ENCODE measurements around the gene DTX1.
"Not testable (repeated sequence)": the region's sequence is repeated elsewhere in the genome, so short reads cannot be mapped to it uniquely, and the experiment has no call there.

The DTX1 gene

DNA sequence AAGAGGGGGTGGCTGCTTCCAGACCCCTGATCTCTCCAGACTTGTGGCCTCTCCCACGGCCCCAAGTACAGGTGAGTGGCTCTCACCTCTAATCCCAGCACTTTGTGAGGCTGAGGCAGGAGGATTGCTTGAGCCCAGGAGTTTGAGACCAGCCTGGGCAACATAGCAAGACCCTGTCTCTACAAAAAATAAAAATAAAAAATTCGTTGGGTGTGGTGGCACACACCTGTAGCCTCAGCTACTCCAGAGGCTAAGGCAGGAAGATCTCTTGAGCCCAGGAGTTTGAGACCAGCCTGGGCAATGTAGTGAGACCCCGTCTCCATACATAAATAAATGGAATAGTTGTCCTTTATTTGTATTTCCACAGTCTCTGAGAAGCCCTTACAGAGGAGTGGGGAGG is 85.2 kb downstream of the DTX1 start:
- not testable (repeated sequence) for DNase-seq

DNA sequence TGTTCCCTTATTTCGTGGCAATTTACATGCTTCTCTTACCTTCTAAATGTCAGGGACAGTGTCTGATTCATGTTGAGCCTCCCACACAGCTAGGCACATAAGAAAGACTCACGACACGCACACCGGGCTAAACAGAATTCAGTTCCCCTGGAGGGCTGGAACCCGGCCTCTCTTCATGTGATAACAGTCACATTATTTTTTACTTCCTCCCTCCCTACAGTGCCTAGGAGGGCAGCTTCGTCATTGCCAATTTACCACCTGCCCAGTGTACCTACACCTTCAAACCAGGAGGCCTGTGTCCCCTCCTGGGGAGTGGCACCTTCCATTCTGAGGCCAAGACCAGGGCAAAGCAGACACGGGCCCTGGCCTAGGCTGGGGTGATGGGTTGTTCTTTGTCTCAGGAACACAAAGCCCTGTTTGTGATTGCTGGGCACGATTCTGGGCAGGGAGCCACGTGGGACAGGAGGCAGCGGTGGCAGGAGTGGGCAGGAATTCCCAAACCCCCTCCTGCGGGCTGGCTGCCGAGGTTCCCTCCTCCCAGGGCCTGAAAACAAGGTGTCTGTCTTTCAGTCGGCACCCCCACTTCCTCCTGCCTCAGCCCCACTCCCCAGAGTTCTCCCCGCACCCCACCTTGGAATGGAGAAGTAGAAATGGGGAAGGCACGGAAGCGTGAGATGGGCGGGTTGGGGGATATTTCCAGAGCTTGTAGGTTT is 85.8 kb downstream of the DTX1 start:
- DNase-seq, result no peak

DNA sequence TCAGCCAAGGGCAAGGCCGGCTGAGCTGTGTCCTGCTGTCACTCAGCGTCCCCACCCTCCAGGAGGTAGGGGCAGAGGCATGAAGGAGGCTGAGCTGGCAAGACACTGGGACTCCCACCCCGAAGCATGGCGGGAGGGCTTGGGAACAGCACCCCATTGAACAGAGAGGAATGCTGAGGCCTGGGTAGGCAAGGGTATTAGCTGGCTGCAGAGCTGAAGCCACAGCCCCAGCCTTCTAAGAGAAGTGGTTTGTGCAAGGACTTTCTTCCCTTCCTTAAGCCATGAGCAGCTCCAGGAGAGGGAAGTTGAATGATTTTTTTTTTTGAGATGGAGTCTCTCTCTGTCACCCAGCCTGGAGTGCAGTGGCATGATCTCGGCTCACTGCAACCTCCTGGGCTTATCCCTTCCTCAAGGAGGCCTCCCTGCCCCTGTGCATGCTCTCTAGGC is 86.4 kb downstream of the DTX1 start:
- DNase-seq, result no peak

DNA sequence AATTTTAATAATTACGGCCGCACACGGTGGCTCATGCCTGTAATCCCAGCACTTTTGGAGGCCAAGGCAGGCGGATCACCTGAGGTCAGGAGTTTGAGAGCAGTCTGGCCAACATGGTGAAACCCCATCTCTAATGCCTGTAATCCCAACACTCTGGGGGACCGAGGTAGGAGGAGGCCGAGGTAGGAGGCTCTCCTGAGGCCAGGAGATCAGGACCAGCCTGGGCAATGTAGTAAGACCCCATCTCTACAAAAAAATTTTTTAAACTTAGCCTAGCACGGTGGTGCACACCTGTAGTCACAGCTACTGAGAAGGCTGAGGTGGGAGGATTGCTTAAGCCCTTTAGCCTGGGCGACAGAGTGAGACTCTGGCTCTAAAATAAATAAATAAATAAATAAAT is 87.4 kb downstream of the DTX1 start:
- no peak for DNase-seq

DNA sequence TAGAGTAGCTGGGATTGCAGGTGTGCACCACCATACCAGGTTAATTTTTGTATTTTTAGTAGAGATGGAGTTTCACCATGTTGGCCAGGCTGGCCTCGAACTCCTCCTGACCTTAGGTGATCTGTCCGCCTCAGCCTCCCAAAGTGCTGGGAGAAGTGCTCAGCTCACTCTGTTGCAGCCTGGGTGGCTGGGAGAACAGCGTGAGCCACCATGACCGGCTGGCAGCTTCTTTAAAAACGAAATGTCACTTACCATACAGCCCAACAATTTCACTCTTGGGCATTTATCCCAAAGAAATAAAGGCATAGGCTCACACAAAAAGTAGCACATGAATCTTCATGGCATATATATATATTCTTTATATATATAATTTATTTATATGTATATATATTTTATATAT is 88.3 kb downstream of the DTX1 start:
- no peak for DNase-seq

DNA sequence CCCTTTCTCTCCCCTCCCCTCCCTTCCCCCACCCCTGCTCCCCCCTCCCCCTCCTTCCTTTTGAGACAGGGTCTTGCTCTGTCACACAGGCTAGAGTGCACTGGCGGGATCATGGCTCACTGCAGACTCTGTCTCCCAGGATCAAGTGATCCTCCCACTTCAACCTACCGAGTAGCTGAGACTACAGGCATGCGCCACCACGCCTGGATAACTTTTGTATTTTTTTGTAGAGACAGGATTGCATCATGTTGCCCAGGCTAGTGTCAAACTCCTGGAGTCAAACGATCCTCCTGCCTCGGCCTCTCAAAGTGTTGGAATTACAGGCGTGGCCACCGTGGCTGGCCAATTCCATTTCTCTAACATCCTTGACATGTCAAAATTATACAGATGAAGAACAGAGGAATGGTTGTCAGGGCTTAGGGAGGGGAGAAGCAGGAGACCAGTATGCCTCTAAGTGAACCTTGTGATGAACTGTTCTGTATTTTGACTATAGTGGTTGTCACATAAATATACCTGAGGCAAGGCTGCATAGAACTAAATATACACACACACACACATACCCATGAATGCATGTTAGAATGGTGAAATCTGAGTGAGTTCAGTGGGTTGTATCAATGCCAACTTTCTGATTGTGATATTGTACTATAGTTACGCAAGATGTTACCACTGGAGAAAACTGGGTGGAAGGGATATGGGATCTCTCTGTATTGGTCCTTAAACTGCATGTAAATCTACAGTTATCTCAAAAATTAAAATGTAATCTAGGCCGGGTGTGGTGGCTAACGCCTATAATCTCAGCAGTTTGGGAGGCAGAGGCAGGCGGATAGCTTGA is 89.4 kb downstream of the DTX1 start:
- no peak for DNase-seq

DNA sequence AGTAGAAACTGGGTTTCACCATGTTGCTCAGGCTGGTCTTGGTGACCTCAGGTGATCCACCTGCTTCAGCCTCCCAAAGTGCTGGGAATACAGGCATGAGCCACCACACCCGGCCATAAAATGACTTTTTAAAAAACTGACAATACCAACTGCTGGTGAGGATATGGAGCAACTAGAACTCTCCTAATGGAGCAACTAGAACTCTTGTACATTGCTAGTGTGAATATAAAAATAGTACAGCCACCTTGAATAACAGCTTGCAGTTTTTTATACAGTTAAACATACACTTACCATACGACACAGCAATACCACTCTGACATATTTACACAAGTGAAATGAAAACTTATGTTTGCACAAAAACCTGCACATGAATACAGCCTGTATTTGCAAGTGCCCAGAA is 90.5 kb downstream of the DTX1 start:
- no peak for DNase-seq
